ENCODE data around the gene UPP2.

DNA sequence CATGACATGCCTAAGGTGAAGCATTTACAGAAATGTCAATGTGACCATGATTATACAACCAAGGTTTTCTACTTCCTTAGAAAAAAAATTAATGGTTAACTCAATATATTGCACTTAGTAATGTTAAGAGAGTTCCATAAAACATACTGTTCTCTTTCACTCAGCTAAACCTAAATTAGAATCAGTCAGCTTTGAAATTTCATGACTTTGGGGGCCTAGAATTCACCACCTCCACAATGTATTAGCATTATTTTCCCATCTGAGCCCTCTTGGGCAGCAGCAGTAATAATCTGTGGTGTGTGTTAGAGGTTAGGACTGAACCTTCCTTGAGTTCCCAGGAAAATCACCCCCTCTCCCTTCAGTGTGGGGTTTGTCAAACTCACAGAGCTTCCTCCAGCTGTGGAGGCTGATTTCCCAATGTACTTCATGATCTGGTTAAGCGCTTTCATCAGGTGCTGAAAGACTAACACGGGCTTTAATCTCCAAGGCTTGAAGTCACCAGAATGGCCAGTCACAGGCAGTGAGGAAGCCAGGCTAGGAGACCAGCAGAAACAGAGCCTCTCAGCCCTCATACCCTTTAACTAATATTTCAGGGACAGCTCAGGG, 7.1 kb upstream of the UPP2 start:
- TF ChIP-seq, protein P1, sequence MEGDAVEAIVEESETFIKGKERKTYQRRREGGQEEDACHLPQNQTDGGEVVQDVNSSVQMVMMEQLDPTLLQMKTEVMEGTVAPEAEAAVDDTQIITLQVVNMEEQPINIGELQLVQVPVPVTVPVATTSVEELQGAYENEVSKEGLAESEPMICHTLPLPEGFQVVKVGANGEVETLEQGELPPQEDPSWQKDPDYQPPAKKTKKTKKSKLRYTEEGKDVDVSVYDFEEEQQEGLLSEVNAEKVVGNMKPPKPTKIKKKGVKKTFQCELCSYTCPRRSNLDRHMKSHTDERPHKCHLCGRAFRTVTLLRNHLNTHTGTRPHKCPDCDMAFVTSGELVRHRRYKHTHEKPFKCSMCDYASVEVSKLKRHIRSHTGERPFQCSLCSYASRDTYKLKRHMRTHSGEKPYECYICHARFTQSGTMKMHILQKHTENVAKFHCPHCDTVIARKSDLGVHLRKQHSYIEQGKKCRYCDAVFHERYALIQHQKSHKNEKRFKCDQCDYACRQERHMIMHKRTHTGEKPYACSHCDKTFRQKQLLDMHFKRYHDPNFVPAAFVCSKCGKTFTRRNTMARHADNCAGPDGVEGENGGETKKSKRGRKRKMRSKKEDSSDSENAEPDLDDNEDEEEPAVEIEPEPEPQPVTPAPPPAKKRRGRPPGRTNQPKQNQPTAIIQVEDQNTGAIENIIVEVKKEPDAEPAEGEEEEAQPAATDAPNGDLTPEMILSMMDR (IDR thresholded peaks at IDR 0.05; ENCODE audit: poor library complexity, severe bottlenecking): no peak
- TF ChIP-seq EP300 (conservative IDR thresholded peaks at IDR 0.05; ENCODE audit: poor library complexity, severe bottlenecking): no peak
- TF ChIP-seq POLR2AphosphoS5 (IDR thresholded peaks at IDR 0.05): no peak
